ENCODE measurements around the gene CCSAP.

- TF ChIP-seq EZH2phosphoT487 (IDR thresholded peaks at IDR 0.05; ENCODE audit: borderline replicate concordance, low read length) (no peak), CTCF (IDR thresholded peaks at IDR 0.05; ENCODE audit: low read depth, low read length, poor library complexity, severe bottlenecking) (no peak)
Observed at GRCh38 chr1:229368347-229368746, 25.5 kb upstream of the CCSAP start.
